ENCODE measurements around the gene SDHAF2.

- TF ChIP-seq, protein P1, sequence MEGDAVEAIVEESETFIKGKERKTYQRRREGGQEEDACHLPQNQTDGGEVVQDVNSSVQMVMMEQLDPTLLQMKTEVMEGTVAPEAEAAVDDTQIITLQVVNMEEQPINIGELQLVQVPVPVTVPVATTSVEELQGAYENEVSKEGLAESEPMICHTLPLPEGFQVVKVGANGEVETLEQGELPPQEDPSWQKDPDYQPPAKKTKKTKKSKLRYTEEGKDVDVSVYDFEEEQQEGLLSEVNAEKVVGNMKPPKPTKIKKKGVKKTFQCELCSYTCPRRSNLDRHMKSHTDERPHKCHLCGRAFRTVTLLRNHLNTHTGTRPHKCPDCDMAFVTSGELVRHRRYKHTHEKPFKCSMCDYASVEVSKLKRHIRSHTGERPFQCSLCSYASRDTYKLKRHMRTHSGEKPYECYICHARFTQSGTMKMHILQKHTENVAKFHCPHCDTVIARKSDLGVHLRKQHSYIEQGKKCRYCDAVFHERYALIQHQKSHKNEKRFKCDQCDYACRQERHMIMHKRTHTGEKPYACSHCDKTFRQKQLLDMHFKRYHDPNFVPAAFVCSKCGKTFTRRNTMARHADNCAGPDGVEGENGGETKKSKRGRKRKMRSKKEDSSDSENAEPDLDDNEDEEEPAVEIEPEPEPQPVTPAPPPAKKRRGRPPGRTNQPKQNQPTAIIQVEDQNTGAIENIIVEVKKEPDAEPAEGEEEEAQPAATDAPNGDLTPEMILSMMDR (IDR thresholded peaks at IDR 0.05; ENCODE audit: insufficient read depth, low read length, poor library complexity, severe bottlenecking), result no peak
- no peak for TF ChIP-seq EZH2phosphoT487 (conservative IDR thresholded peaks at IDR 0.05; ENCODE audit: low read length)
Observed at GRCh38 chr11:61429691-61430582, at the start of gene SDHAF2, which contains the start of gene CPSF7.
